ENCODE results near the gene HOXB5. TPM values are rescaled to one million over a fixed set of nuclear protein-coding genes. Genes with fewer than 3 reads are reported as not detected.

The HOXB5 gene
- total RNA-seq, 1 donor from 2014 or later: not detected

- Mint-ChIP-seq H3K27me3 (ENCODE audit: insufficient read depth, low read depth) (peaks cover 94% of the 10 kb centered on the region), H3K4me1 (no peaks in the 10 kb centered on the region), H3K27ac (no peak overlapping the region), H3K4me3 (no peak overlapping the region), H3K9me3 (peaks cover 14% of the 10 kb centered on the region), H3K36me3 (no peaks in the 10 kb centered on the region)
- Histone ChIP-seq H2AFZ (replicated peaks) (no peak overlapping the region), H3K27me3 (peaks cover 100% of the 10 kb centered on the region), H3K36me3 (no peaks in the 10 kb centered on the region), H3K27ac (no peak overlapping the region), H3K4me1 (no peaks in the 10 kb centered on the region), H3K9ac (no peak overlapping the region), H3F3A (ENCODE audit: low read depth) (no peaks in the 10 kb centered on the region), H4K20me1 (ENCODE audit: low read depth) (peaks cover 98% of the 10 kb centered on the region), H3K79me2 (ENCODE audit: low read depth) (no peaks in the 10 kb centered on the region), H3K4me2 (no peak overlapping the region), H3K9me3 (ENCODE audit: low read depth) (no peaks in the 10 kb centered on the region), H3K4me3 (no peak overlapping the region)
- DNase-seq (ENCODE audit: low spot score): peak; percentile 57
- TF ChIP-seq EZH2phosphoT487 (IDR thresholded peaks at IDR 0.05) (peak; percentile 98), EZH2 (IDR thresholded peaks at IDR 0.05) (peak; percentile 99), CTCF (IDR thresholded peaks at IDR 0.05) (no peak)
These were observed 26.4 kb upstream of the HOXB5 start for GRCh38 chr17:48619826-48620449.

- Histone ChIP-seq H2AFZ (replicated peaks) (no peak overlapping the region), H3K27me3 (peaks cover 100% of the 10 kb centered on the region), H3K27ac (no peak overlapping the region), H3F3A (ENCODE audit: low read depth) (no peaks in the 10 kb centered on the region), H3K79me2 (ENCODE audit: low read depth) (no peaks in the 10 kb centered on the region), H3K4me3 (no peak overlapping the region), H3K9me3 (ENCODE audit: low read depth) (no peaks in the 10 kb centered on the region), H4K20me1 (ENCODE audit: low read depth) (peaks cover 98% of the 10 kb centered on the region), H3K4me2 (no peak overlapping the region), H3K9ac (no peak overlapping the region), H3K4me1 (no peaks in the 10 kb centered on the region), H3K36me3 (no peaks in the 10 kb centered on the region)
- Mint-ChIP-seq H3K4me1 (no peaks in the 10 kb centered on the region), H3K36me3 (no peaks in the 10 kb centered on the region), H3K4me3 (peak overlapping the region; percentile 41), H3K9me3 (peaks cover 10% of the 10 kb centered on the region), H3K27ac (no peak overlapping the region), H3K27me3 (ENCODE audit: insufficient read depth, low read depth) (peaks cover 97% of the 10 kb centered on the region)
- TF ChIP-seq EZH2 (IDR thresholded peaks at IDR 0.05): peak; percentile 97
- peak; percentile 94 for TF ChIP-seq EZH2phosphoT487 (IDR thresholded peaks at IDR 0.05)
- TF ChIP-seq CTCF (IDR thresholded peaks at IDR 0.05): peak; percentile 97
- peak; percentile 93 for DNase-seq (ENCODE audit: low spot score)
These were observed 24.8 kb upstream of the HOXB5 start for GRCh38 chr17:48618256-48618896.

DNA sequence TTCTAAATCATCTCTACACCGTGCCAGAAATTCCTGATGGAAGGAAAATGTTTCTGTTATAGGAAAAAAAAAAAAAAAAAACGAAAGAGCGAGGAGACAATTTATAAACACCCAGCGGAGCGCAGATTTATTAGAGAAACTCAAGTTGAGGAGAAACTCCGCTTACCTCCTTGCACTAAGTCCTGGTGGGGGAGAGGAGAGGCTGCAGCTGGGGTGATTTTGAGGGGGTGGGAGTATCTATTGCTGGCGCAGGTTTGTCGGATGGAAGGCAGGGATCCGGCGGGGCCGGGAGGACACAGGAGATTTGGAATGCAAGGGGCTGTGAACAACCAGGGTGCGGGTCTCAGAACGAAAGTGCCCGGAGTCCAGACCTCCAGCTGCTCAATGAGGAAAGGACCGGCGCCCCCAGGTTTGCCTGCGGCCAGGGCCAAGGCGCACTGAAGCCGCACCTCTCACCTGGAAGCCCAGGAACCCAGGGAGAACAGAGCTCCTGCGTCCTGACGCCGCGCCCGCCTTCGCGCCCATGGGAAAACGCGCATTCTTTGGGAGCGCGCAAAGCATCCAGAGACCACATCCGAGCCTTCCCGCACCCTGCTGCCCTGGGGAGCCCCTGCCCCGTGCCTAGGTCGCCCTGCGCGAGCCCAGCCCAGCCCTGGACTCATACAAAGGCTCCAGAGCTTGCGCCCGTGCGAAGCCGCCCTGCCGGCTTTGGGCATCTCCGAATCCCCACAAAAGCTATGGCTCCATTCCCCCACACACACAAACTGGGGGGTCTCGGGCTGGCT, 24.1 kb upstream of the HOXB5 start:
- peaks cover 3% of the 10 kb centered on the region for H3K4me1 Mint-ChIP-seq

More for the DNA sequence above, 24.1 kb upstream of the HOXB5 start:
- Mint-ChIP-seq H3K4me3 (no peak overlapping the region), H3K9me3 (peaks cover 10% of the 10 kb centered on the region), H3K27me3 (ENCODE audit: insufficient read depth, low read depth) (peaks cover 95% of the 10 kb centered on the region), H3K27ac (no peak overlapping the region), H3K36me3 (no peaks in the 10 kb centered on the region)
- H3K79me2 ChIP-seq (ENCODE audit: low read depth): no peaks in the 10 kb centered on the region
- no peaks in the 10 kb centered on the region for H3K9me3 ChIP-seq (ENCODE audit: low read depth)
- H3F3A ChIP-seq (ENCODE audit: low read depth): peaks cover 2% of the 10 kb centered on the region
- H3K4me1 ChIP-seq: no peaks in the 10 kb centered on the region
- no peak for DNase-seq (ENCODE audit: low spot score)
- H2AFZ ChIP-seq (replicated peaks): no peak overlapping the region
- H3K4me2 ChIP-seq: no peak overlapping the region
- TF ChIP-seq EZH2phosphoT487 (IDR thresholded peaks at IDR 0.05) (no peak), CTCF (IDR thresholded peaks at IDR 0.05) (no peak), EZH2 (IDR thresholded peaks at IDR 0.05) (no peak)
- peaks cover 98% of the 10 kb centered on the region for H4K20me1 ChIP-seq (ENCODE audit: low read depth)
- no peak overlapping the region for H3K27ac ChIP-seq
- H3K27me3 ChIP-seq: peaks cover 100% of the 10 kb centered on the region
- H3K9ac ChIP-seq: no peak overlapping the region
- no peak overlapping the region for H3K4me3 ChIP-seq
- H3K36me3 ChIP-seq: no peaks in the 10 kb centered on the region
